GM21529 (cell line): Measurements from ENCODE around the gene GP5.

Experiments
- ATAC-seq: cut with Tn5 transposase; IDR thresholded peaks from one replicate; pipeline ENCODE4 v1.9.1; 2021; ENCODE audit not compliant: unreplicated experiment

GP5 gene

DNA sequence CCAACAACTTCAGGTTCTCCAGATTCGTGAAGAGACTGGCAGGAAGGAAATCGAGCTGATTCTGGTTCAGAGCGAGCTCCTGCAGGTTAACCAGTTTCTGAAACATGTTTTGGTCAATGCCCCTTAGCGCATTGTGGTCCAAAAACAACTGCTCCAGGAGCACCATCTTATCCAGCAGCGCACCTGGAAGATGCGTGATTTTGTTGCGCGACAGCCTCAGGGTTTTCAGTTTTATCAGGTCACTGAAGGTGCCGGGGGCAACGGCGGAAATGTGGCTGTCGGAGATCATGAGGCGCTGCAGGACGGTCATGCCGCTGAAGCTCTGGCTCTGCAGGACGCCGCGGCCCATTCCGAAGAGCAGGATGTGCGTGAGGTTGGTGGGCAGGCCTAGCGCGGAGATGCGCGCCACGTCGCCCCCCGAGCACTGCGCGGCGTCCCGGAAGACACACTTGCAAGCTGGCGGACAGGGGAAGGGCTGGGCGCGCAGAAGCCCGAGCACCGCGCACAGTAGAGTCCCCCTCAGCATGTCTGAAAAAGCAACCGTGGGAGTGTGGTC is 1.2 kb downstream of the GP5 start:
- no peak for ATAC-seq

DNA sequence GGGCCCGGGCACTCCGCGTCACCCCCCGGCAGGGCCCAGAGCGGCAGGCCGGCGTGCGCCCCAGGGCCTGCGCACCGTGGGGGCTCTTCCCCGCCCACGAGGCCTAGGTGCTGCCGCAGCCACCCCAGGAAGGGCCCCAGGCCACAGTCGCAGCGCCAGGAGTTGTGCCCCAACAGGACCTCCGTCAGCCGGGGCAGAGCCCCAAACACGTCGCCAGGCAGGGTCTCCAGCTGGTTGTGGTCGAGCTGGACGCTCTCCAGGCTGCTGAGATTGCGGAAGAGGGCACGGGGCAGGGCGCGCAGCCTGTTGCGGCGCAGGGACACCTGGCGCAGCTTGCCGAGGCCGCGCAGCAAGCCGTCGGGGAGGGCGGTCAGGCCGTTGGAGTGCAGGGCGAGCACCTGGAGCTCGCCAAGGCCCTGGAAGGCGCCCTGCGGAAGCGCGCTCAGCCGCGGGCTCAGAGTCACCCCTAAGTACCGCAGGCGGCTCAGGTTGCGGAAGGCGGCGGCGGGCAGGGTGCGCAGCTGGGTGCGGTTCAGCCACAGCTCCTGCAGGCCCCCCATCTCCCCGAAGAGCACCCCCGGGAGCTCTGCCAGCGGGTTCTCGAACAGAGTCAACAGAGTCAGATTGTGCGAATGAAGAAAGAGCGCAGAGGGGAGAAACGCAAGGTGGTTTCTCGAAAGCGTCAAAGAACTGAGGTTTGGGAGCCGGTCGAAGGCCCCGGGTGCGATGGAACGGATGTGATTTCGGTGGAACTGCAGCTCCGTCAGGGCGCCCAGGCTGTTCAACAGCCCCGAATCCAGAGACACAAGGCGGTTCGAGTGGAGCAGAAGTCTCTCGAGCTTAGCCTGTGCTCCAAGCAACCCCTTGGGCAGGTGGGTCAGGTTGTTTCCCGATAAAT is 2.0 kb downstream of the GP5 start:
- ATAC-seq = no peak

DNA sequence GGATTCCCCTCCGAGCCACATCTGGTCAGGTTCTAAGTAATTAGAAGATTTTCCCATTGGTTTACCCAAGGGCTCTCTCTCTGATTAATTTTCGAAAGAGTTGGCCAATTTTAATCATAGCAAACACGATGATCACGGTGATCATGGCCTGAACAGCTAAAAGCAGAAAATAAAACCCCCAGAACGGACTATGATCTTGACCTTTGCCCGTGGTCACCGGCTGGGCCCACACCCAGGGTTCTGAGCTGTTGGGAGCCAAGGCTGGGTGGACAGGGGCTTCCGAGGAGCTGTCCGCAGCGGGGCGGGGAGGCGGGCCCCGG is 2.6 kb downstream of the GP5 start:
- ATAC-seq = no peak

DNA sequence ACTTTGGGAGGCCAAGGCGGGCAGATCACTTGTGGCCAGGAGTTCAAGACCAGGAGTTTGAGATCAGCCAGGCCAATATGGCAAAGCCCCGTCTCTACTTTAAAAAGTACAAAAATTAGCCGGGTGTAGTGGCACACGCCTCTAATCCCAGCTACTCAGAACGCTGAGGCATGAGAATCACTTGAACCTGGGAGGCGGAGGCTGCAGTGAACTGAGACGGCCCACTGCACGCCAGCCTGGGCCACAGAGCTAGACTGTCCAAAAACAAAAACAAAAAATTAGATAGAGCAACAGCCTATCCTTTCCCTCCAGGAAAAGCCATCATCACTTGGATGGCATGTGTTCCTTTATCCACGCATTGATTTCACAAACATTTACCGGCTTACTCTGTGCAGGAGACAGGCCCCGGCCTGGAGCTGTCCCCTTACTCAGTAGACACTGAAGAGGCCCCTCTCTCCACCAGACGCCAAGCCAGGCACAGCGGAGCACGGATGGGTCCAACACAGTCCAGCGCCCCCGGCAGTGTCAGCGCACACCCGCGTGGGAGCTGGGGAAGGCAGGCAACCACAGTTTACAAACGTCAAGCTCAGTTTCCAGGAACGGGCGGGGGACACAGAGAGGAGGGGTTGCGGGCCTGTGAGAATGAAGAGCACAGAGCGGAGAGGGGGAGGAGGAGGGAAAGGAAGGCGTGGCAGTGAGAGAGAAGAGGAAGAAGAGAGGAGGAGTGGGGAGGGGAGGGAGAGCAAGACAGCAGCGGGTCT is 3.1 kb downstream of the GP5 start:
- ATAC-seq = no peak

DNA sequence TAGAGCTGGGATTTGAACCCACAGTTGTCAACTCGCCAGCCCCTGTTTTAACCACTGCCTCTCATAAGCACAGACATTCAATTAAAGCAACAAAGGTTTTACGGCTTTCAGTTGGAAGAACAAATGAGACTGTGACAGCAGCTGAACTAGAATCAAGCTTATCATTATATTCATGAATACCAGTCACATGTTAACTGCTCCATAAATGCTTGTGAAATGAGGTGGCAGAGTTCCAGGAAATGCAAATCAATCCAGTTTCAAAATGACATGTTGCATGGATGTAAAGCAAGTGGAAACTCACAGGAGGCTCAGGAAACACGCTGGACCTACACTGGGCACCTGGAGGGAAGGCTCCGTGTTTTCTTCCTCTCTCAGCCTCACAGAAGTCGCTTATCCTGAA is 3.9 kb downstream of the GP5 start:
- ATAC-seq = no peak

GRCh38 chr3:194392576-194392975 is 6.5 kb downstream of the GP5 start:
- no peak for ATAC-seq

DNA sequence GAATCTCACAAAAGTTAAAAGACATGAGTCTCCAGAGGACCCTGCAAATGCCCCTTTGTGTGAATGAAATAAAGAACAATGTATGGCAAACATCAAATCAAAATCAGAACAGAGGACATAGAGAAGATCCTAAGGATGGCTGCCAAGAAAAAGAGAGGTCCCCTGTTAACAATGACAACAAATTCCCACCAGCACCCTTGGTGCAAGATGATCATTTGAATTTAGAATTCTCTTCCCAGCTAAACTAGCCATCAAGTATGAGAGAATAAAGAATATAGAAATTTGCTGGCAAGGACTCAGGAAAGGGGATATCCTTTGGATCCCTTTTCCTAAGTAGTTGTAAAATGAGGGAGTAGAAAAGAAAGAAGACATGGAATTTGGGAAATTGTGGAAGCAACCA is 8.2 kb downstream of the GP5 start:
- ATAC-seq = no peak

DNA sequence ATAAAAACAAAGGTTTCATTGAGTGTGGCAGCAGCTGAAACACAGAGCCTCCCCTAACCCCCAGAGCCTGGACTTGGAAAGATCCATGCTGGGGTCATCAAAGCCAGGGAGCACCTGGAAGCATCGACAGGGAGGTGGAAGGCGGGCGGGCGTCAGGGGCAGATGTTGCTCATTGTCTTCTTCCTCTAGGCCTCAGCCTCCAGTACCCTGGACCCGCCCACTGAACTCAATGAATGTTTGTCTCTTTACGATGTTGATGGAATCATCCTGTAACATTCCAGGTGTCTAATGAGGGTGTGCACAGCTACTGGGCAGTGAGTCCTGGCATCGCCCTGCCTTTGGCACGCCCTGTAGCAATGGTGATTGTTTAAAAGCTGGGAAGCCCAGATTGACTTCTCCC is 9.8 kb downstream of the GP5 start:
- no peak for ATAC-seq

GRCh38 chr3:194387926-194388418 is 11.1 kb downstream of the GP5 start:
- no peak for ATAC-seq

DNA sequence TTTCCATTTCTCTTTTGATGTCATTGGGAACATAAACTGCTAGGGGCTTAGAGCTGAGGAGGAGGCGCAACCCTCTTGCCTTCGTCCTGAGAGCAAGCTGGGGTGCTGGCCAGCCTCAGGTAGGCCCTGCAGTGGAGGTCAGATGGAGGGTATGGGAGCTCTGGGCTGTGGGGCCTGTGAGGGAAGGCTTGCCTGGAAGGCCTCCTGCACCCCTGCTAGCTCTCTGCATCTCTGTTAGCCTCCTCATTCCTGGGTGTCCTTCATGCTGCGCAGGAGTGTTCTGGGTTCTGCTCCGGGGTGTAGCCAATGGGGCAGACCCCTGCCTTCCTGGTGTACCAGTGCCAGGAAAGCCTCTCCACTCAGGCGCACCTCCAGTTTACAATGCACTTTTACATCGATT is 11.8 kb downstream of the GP5 start:
- no peak for ATAC-seq

GRCh38 chr3:194386648-194387047 is 12.4 kb downstream of the GP5 start:
- ATAC-seq = no peak

GRCh38 chr3:194386066-194386465 is 13.0 kb downstream of the GP5 start:
- ATAC-seq = no peak

GRCh38 chr3:194384569-194385001 is 14.5 kb downstream of the GP5 start:
- ATAC-seq = no peak

GRCh38 chr3:194384156-194384555 is 14.9 kb downstream of the GP5 start:
- ATAC-seq = no peak

DNA sequence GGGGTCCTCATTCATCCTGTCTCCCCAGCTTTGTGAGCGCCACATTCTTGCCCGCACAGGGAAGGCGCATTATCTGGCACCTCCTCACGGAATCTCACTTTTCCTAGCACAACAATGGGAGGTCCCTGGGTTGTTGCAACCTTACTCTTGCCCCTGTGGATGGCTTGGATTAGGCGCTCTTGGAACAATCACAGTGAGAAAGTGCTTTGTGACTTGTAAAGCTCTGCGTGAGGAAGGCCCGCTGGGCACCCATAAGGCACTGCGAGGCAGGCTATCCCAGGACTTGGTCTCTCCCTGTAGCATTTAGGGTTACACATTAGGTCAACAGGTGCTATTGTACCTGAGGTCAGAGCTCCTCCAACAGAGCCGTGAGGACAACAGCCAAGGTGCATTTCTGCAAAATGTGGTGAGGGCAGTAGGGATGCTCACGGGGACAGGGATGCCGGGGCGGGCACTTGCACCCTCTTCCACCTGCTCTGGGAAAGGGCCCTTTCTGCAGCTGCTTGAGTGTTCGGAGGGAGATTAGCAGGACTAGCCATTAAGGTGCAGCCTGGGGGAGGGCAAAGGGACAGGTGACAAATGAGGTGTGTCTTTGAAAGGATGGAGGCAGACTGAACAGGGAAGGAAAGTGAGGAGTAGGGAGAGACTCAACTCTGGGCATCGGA is 15.7 kb downstream of the GP5 start:
- no peak for ATAC-seq

DNA sequence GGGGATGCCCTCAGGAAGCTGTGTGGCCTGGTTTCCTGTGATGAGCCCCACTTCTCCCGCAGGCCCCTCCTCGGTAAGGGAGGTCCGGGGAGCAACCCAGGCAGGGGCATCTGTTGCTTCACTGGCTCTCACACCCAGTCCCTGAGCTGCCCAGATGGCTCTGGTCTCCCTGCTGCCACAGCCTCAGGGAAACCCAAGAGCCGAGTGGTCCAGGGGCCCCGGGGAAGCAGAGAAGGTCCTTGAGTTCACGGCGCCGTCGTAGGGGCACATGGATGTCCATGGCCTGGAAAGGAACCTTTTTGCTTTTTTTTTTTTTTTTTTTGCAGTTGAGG is 16.2 kb downstream of the GP5 start:
- ATAC-seq = no peak

DNA sequence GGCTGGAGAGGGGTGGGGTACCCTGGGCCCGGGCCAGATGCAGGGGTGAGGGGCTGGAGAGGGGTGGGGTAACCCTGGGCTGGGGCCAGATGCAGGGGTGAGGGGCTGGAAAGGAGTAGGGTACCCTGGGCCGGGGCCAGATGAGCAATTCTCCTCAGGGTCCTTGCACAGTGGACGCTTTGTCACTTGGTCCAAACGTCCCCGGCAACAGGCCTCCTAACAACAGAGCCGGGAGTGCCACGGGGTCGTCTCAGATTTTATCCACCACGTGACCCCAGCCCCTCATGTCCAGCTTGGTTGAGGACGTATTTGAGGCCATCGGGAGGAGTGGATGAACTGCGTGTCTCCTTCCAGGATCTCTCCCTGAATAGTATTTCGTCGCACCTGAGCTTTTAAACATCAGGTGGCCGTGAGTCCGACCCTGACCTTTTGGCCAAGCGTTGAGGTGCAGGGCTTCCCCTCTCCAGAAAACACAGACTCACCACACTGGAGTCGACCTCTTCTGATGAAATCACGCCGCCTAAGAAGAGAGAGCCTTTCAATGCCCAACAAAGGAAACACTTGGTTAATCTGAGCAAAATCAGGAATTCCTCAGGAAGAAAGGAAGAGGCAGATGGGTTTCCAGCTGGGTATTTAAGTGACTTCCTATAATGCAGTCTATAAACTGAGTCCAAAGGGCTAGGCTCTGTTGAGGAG is 16.7 kb downstream of the GP5 start:
- no peak for ATAC-seq

DNA sequence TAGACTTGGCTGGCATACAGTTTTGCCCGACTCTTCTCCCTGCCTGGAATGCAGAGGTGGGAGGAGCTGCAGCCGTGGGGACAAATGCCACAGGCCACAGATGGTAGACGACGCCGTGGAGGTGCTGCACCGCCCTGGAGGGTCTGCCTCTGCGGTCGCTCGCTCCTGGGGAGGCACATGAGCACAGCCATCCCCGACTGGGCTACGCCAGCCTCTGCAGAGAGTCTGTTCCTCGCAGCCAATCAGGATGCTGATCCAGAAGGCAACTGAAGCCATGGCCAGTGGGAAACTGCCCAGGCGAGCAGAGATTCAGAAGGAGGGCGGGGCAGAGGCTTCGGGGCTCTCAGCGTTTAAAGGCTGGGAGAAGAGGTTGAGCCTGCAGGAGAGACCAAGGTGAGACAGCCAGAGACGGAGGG is 17.6 kb downstream of the GP5 start:
- ATAC-seq = no peak

DNA sequence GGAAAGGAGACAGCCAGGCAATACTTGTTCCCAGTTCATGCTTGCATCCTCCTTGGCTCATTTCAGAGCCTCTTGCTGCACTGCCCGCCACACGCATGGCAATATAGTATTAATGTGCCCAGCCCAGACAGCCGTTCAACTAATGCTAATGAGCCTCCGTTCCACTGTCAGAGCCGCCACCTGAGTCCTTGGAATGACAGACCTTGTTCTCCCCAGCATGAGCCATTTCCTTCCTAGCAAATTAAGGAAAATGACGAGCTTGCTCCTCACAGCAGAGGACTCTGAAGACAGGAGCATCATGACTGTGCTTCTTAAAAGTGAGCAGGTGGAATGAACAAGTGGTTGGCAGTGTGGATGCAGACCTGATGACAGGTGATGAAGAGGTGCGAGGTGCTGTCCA is 18.7 kb downstream of the GP5 start:
- ATAC-seq = no peak

DNA sequence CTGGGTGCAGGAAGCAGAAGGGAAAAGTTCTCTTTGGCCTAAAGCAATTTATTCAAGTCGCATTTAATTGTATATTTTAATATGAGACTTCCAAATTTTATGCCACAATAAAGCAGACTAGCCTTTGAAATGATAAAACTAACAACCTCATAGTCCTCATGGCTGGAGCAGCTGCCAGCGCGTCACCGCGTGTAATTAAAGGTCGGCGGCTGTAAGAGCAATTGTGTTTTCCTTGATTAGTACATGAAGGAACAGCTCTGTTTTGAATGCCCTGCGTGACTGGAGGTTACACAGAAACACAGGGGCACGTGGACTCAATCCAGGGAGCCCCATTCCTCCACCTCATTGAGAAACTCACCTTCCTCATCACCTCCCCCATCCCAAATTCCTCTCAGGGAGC is 19.4 kb downstream of the GP5 start:
- ATAC-seq = no peak

DNA sequence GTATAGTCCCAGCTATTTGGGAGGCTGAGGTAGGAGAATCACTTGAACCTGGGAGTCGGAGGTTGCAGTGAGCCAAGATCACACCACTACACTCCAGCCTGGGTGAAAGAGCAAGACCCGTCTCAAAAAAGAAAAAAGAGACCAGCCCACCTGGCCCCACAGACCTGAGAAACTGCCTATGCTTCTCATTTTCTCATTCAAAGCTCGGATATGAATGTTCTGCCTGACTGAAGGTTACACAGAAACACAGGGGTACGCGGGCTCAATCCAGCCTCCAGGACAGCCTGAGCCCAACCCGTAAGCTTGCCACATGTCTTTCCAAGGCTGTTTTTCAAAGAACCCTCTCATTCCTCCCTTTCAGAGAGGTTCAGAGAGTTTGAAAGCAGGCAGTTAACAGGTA is 19.8 kb downstream of the GP5 start:
- no peak for ATAC-seq
